H1 (cell line): ENCODE results near the gene TEK. TPM values are rescaled to one million over a fixed set of nuclear protein-coding genes. Genes with fewer than 3 reads are reported as not detected.

Experiments used
- CTCF ChIA-PET: fragments of 300-600 bp; sonication (Branson Sonifier 250); formaldehyde crosslinking; loops from one replicate; lab custom pipeline; 2021; ENCODE audit not compliant: partially characterized antibody; lab: Charles Lee
- POLR2A ChIA-PET: fragments of 300-600 bp; sonication (Branson Sonifier 250); formaldehyde crosslinking; loops from one replicate; lab custom pipeline; 2021; ENCODE audit warnings: inconsistent platforms; ENCODE audit not compliant: partially characterized antibody; lab: Charles Lee
- DNase-seq, 2 experiments: peaks; one replicate each; pipeline versions ENCODE4 v3.0.0 to v3.0.0-alpha.2; 2010 to 2022; ENCODE audit warnings: low spot score in 2 of 2, low read depth in 1 of 2, mixed read lengths in 1 of 2
- FAIRE-seq: peaks from 2 replicates; lab custom pipeline; 2011; peaks lifted over from hg19 to GRCh38; lab: Jason Lieb, UNC
- H2AFZ ChIP-seq: 2 replicates; pipeline ENCODE4 v1.8.1; 2012; ENCODE audit warnings: low read length, inconsistent platforms
- H2AK5ac ChIP-seq: 2 replicates; pipeline ENCODE4 v1.6.1; 2013; ENCODE audit warnings: low read depth, low read length
- H2BK120ac ChIP-seq: replicated peaks from 2 replicates; pipeline ENCODE3; 2013; ENCODE audit warnings: low read depth, low read length, inconsistent platforms
- H2BK12ac ChIP-seq: 2 replicates; pipeline ENCODE4 v1.6.1; 2013; ENCODE audit warnings: low read depth, low read length
- H2BK15ac ChIP-seq: 2 replicates; pipeline ENCODE4 v1.6.1; 2013; ENCODE audit warnings: low read length
- H2BK20ac ChIP-seq: 2 replicates; pipeline ENCODE4 v1.6.1; 2013; ENCODE audit warnings: low read length
- H2BK5ac ChIP-seq: 2 replicates; pipeline ENCODE4 v1.6.1; 2013; ENCODE audit warnings: low read depth, low read length
- H3K14ac ChIP-seq: 2 replicates; pipeline ENCODE4 v1.6.1; 2013; ENCODE audit warnings: inconsistent platforms; ENCODE audit not compliant: insufficient read length
- H3K18ac ChIP-seq: 2 replicates; pipeline ENCODE4 v1.6.1; 2013; ENCODE audit warnings: low read length; ENCODE audit errors: extremely low read depth
- H3K23ac ChIP-seq: 2 replicates; pipeline ENCODE4 v1.6.1; 2013; ENCODE audit warnings: inconsistent platforms; ENCODE audit not compliant: insufficient read length
- H3K23me2 ChIP-seq: 2 replicates; pipeline ENCODE4 v1.6.1; 2013; ENCODE audit warnings: low read depth, low read length
- H3K27ac ChIP-seq: 2 replicates; pipeline ENCODE4 v1.6.1; 2011; ENCODE audit warnings: low read depth, low read length, inconsistent platforms
- H3K27me3 ChIP-seq, 4 experiments: replicated peaks in 1 of 4; 1 replicate in 1 of 4; 2 replicates in 3 of 4; pipeline versions ENCODE4 v1.6.1 to v1.8.1; 2011 to 2013; ENCODE audit warnings: low read length in 3 of 4, mild to moderate bottlenecking in 3 of 4, inconsistent platforms in 2 of 4, mixed read lengths in 2 of 4, moderate library complexity in 1 of 4; ENCODE audit not compliant: control insufficient read depth in 3 of 4, insufficient read depth in 3 of 4; ENCODE audit errors: extremely low read depth in 1 of 4
- H3K36me3 ChIP-seq, 4 experiments: 2 replicates each; pipeline versions ENCODE4 v1.6.1 to v1.8.1; 2011 to 2013; ENCODE audit warnings: mild to moderate bottlenecking in 4 of 4, low read length in 3 of 4, moderate library complexity in 2 of 4, control low read depth in 1 of 4, inconsistent platforms in 1 of 4; ENCODE audit not compliant: insufficient read depth in 4 of 4, control insufficient read depth in 2 of 4
- H3K4ac ChIP-seq: replicated peaks from 2 replicates; pipeline ENCODE3; 2013; ENCODE audit warnings: low read length, low read depth, mixed read lengths, inconsistent platforms; ENCODE audit not compliant: insufficient read length
- H3K4me1 ChIP-seq, 4 experiments: replicated peaks in 1 of 4; 1 replicate in 1 of 4; 2 replicates in 3 of 4; pipeline versions ENCODE4 v1.6.1 to v1.8.1; 2011 to 2013; ENCODE audit warnings: low read length in 3 of 4, inconsistent platforms in 2 of 4, mixed read lengths in 1 of 4; ENCODE audit not compliant: insufficient read depth in 4 of 4, control insufficient read depth in 3 of 4
- H3K4me2 ChIP-seq, 2 experiments: 2 replicates each; pipeline versions ENCODE4 v1.6.1 to v1.8.1; 2011 to 2013; ENCODE audit warnings: low read depth in 2 of 2, low read length in 2 of 2, control low read depth in 1 of 2, inconsistent platforms in 1 of 2, mild to moderate bottlenecking in 1 of 2; ENCODE audit not compliant: insufficient read depth in 1 of 2
- H3K4me3 ChIP-seq, 4 experiments: fragments of 200-600, 300-600 bp in 1 of 4; sonication (generic), shearing (Covaris generic), sonication (Bioruptor Twin) in 1 of 4; 2 replicates each; pipeline versions ENCODE4 v1.5.1 to v1.8.1; 2011 to 2016; ENCODE audit warnings: low read length in 4 of 4, low read depth in 3 of 4, control low read depth in 2 of 4, inconsistent platforms in 2 of 4, mild to moderate bottlenecking in 2 of 4, mixed read lengths in 1 of 4, moderate library complexity in 1 of 4; ENCODE audit not compliant: insufficient read depth in 2 of 4; ENCODE audit errors: extremely low read depth in 1 of 4
- H3K56ac ChIP-seq: replicated peaks from 2 replicates; pipeline ENCODE3; 2013; ENCODE audit warnings: low read depth, mild to moderate bottlenecking, mixed read lengths, low read length, inconsistent platforms; ENCODE audit not compliant: insufficient read length
- H3K79me1 ChIP-seq: 2 replicates; pipeline ENCODE4 v1.6.1; 2013; ENCODE audit warnings: low read depth, low read length, control low read depth
- H3K79me2 ChIP-seq, 2 experiments: 2 replicates each; pipeline versions ENCODE4 v1.6.1 to v1.8.1; 2012 to 2013; ENCODE audit warnings: low read length in 2 of 2, mild to moderate bottlenecking in 2 of 2, inconsistent platforms in 1 of 2; ENCODE audit not compliant: insufficient read depth in 2 of 2, control insufficient read depth in 1 of 2
- H3K9ac ChIP-seq, 4 experiments: replicated peaks in 1 of 4; 1 replicate in 1 of 4; 2 replicates in 3 of 4; pipeline versions ENCODE4 v1.6.1 to v1.8.1; 2011 to 2013; ENCODE audit warnings: low read depth in 3 of 4, low read length in 3 of 4, control low read depth in 2 of 4, mild to moderate bottlenecking in 2 of 4, moderate library complexity in 2 of 4, inconsistent platforms in 1 of 4; ENCODE audit errors: extremely low read depth in 1 of 4
- H3K9me3 ChIP-seq, 2 experiments: 2 replicates each; pipeline versions ENCODE4 v1.6.1 to v1.8.1; 2012 to 2013; ENCODE audit warnings: mild to moderate bottlenecking in 2 of 2, moderate library complexity in 2 of 2, control low read depth in 1 of 2, inconsistent platforms in 1 of 2, low read depth in 1 of 2, low read length in 1 of 2, mixed read lengths in 1 of 2; ENCODE audit not compliant: insufficient read depth in 2 of 2
- H4K20me1 ChIP-seq, 2 experiments: replicated peaks in 1 of 2; 2 replicates each; pipeline versions ENCODE3 to v1.8.1; 2011 to 2013; ENCODE audit warnings: inconsistent platforms in 2 of 2, low read length in 2 of 2, mild to moderate bottlenecking in 1 of 2; ENCODE audit not compliant: insufficient read depth in 2 of 2, control insufficient read depth in 1 of 2
- H4K5ac ChIP-seq: 2 replicates; pipeline ENCODE4 v1.6.1; 2013; ENCODE audit warnings: low read length, low read depth, mixed read lengths, inconsistent platforms; ENCODE audit not compliant: insufficient read length
- H4K8ac ChIP-seq: 2 replicates; pipeline ENCODE4 v1.8.0; 2013; ENCODE audit warnings: mild to moderate bottlenecking, moderate library complexity, low read length, inconsistent platforms; ENCODE audit not compliant: insufficient read depth; ENCODE audit errors: extremely low read depth
- H4K91ac ChIP-seq: replicated peaks from 2 replicates; pipeline ENCODE3; 2013; ENCODE audit warnings: low read length, mixed read lengths, inconsistent platforms; ENCODE audit not compliant: insufficient read length
- ASH2L ChIP-seq: fragments of 200-600, 300-600 bp; sonication (generic); IDR thresholded peaks from one replicate; pipeline ENCODE4 v1.7.1; 2017; ENCODE audit warnings: low read length
- ATF2 ChIP-seq: IDR thresholded peaks from 2 replicates; pipeline ENCODE4 v1.6.1; 2012; ENCODE audit warnings: low read length, inconsistent platforms
- CBX5 ChIP-seq: fragments of 300-800, 300-1000 bp; sonication (generic); IDR thresholded peaks from 2 replicates; pipeline ENCODE4 v1.7.1; 2016; ENCODE audit warnings: antibody characterized with exemption, low read length, low read depth
- CHD2 ChIP-seq: IDR thresholded peaks from 2 replicates; pipeline ENCODE4 v1.6.1; 2012; ENCODE audit warnings: low read length, improper control_type of control experiment
- CREB1 ChIP-seq: IDR thresholded peaks from 2 replicates; pipeline ENCODE4 v1.6.1; 2012; ENCODE audit warnings: inconsistent platforms
- EGR1 ChIP-seq: IDR thresholded peaks from 2 replicates; pipeline ENCODE4 v1.6.1; 2011; ENCODE audit warnings: low read depth, low read length, borderline replicate concordance
- GABPA ChIP-seq: IDR thresholded peaks from 2 replicates; pipeline ENCODE4 v1.6.1; 2011; ENCODE audit warnings: mild to moderate bottlenecking, low read length, moderate library complexity, borderline replicate concordance; ENCODE audit not compliant: insufficient read depth
- JUN ChIP-seq: IDR thresholded peaks from 2 replicates; pipeline ENCODE4 v1.6.1; 2011; ENCODE audit warnings: low read depth, mild to moderate bottlenecking, improper control_type of control experiment, low read length
- KDM4A ChIP-seq: IDR thresholded peaks from one replicate; pipeline ENCODE4 v1.7.1; 2012; ENCODE audit warnings: low read depth, mild to moderate bottlenecking, moderate library complexity, low read length, inconsistent platforms; ENCODE audit not compliant: severe bottlenecking
- PHF8 ChIP-seq: fragments of 200-600 bp; sonication (generic); conservative IDR thresholded peaks from 2 replicates; pipeline ENCODE4 v1.7.1; 2012; ENCODE audit warnings: low read depth, mild to moderate bottlenecking, inconsistent platforms, low read length, moderate library complexity
- POU5F1 ChIP-seq: IDR thresholded peaks from 2 replicates; pipeline ENCODE4 v1.6.1; 2011; ENCODE audit warnings: low read depth, mild to moderate bottlenecking, low read length, moderate library complexity
- RFX5 ChIP-seq: IDR thresholded peaks from 2 replicates; pipeline ENCODE4 v1.6.1; 2011; ENCODE audit warnings: low read depth, low read length, improper control_type of control experiment, borderline replicate concordance
- SAP30 ChIP-seq: fragments of 300-600 bp; sonication (generic); IDR thresholded peaks from 2 replicates; pipeline ENCODE4 v1.7.1; 2012; ENCODE audit warnings: low read length, moderate library complexity, mild to moderate bottlenecking, inconsistent platforms; ENCODE audit not compliant: insufficient read depth, insufficient replicate concordance
- WGBS, 2 experiments: shearing (Covaris generic) in 1 of 2; methylation state at CpG; one replicate each; pipeline versions ENCODE4 v1.1.6 to v1.1.7; 2013 to 2015; ENCODE audit warnings: low lambda C conversion rate in 2 of 2, mixed read lengths in 2 of 2, inconsistent platforms in 1 of 2, low coverage in 1 of 2, missing lambda C conversion rate in 1 of 2; ENCODE audit not compliant: insufficient replicate concordance in 2 of 2, insufficient coverage in 1 of 2, insufficient read length in 1 of 2; ENCODE audit errors: extremely low coverage in 1 of 2, missing lambda C conversion rate in 1 of 2; 5-methylcytosine and 5-hydroxymethylcytosine counted together
- polyA plus RNA-seq, 7 experiments: library from polyadenylated mRNA; depleted of rRNA in 3 of 7; stranded (reverse) in 5 of 7; unstranded in 2 of 7; fragments of >200 nt in 5 of 7; fragments of 200-250 nt in 2 of 7; gene quantifications; 1 replicate in 5 of 7; 2 replicates in 1 of 7; 4 replicates in 1 of 7; pipeline versions ENCODE4 v1.2.1 to v1.2.3, GENCODE V29; 2011 to 2013; ENCODE audit warnings: missing spikeins in 2 of 7, mixed read lengths in 2 of 7
- total RNA-seq: library from RNA; stranded (reverse); fragmentation: NEBNext Ultra II Directional; extraction: Animal tissue kit (Norgen Biotek cat#: 25700); gene quantifications from 2 replicates; pipeline ENCODE4 v1.2.1, GENCODE V29; 2021

The TEK gene
- total and polyA plus RNA-seq, 2 of the 8 experiments (the other 6 are each of a cell fraction or from before 2014, with no cell fraction given): 11.0 to 35.8 TPM

GRCh38 chr9:27125936-27126335 is 16.9 kb downstream of the TEK start:
- H3K18ac ChIP-seq: no peak overlapping the region
- H2BK12ac ChIP-seq: no peak overlapping the region
- FAIRE-seq (no peak), DNase-seq (no peak)
- no peak overlapping the region for H3K27ac ChIP-seq
- WGBS, 2 experiments: 92% methylated on average over 5 of the region's 5 CpGs; no CpG with 5 or more reads in 1 of the 2 experiments
- no peak overlapping the region for H2BK5ac ChIP-seq
- no peak overlapping the region for H2AFZ ChIP-seq
- no peak overlapping the region for H2BK15ac ChIP-seq
- H3K4me2 ChIP-seq: no peak overlapping the region
- ChIA-PET POLR2A (interaction anchor here (1.1 kb wide), 1 partner anchor 11 kb away, joined by 3 read pairs; no protein-coding TSS in a partner anchor), CTCF (interaction anchor here (1.0 to 2.0 kb wide), 2 partner anchors 11 to 31 kb away, joined by 3 to 6 read pairs; no protein-coding TSS in a partner anchor)
- no peak overlapping the region for H3K56ac ChIP-seq
- no peak overlapping the region for H2AK5ac ChIP-seq
- H3K27me3 ChIP-seq: no peaks in the 10 kb centered on the region
- 0 out of 7 replicates have a peak, but pooled peaks cover 0 to 3% (median 0%) of the 10 kb centered on the region in 4 experiments for H3K4me1 ChIP-seq
- no peak overlapping the region for H2BK20ac ChIP-seq
- H3K4ac ChIP-seq: no peak overlapping the region
- no peak overlapping the region for H2BK120ac ChIP-seq
- 0 out of 2 replicates have a peak, but pooled peaks cover 2% of the 10 kb centered on the region for H3K79me1 ChIP-seq
- H3K36me3 ChIP-seq: no peaks in the 10 kb centered on the region
- H3K9ac ChIP-seq: no peak overlapping the region
- H3K23ac ChIP-seq: no peak overlapping the region
- H3K79me2 ChIP-seq: 0 out of 4 replicates have a peak, but pooled peaks cover 0 to 2% of the 10 kb centered on the region in 2 experiments
- no peak overlapping the region for H4K91ac ChIP-seq
- no peak overlapping the region for H3K14ac ChIP-seq
- H3K4me3 ChIP-seq: no peak overlapping the region
- no peaks in the 10 kb centered on the region for H4K20me1 ChIP-seq
- no peak overlapping the region for H4K5ac ChIP-seq
- no peak overlapping the region for H4K8ac ChIP-seq
- H3K9me3 ChIP-seq: no peaks in the 10 kb centered on the region
- no peaks in the 10 kb centered on the region; the same call in 1 of the 2 replicates for H3K23me2 ChIP-seq
- TF ChIP-seq ATF2 (no peak), EGR1 (no peak), CHD2 (no peak), ASH2L (no peak), SAP30 (no peak), CBX5 (no peak), JUN (no peak), RFX5 (no peak), PHF8 (no peak), POU5F1 (no peak), CREB1 (no peak), KDM4A (no peak), GABPA (no peak)
